HS-27A (cell line): ENCODE data around the gene SMIM7.
"Not testable (repeated sequence)": the region's sequence is repeated elsewhere in the genome, so short reads cannot be mapped to it uniquely, and the experiment has no call there.

Experiments
- DNase-seq: peaks from one replicate; pipeline ENCODE4 v3.0.0-alpha.2; 2012; ENCODE audit warnings: low read depth, missing footprints

Gene SMIM7

DNA sequence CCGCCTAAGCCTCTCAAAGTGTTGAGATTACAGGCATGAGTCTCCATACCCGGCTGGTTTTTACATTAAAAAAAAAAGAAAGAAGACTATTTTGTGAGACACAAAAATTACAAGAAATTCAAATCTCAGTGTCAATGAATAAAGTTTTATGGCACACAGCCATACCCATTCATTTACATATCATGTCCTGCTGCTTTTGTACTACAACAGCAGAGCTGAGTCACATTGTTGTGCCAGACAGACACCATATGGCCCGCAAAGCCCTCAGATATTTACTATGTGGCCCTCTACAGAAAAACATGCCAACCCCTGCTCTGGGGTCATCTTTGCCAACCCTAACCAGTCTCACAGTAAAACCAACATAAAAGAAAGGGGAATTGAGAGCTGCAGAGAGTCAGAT is 5.3 kb downstream of the SMIM7 start:
- DNase-seq: no peak

- DNase-seq: no peak
These were observed 5.8 kb downstream of the SMIM7 start for GRCh38 chr19:16654140-16654539.

GRCh38 chr19:16652854-16653253 is 7.1 kb downstream of the SMIM7 start:
- no peak for DNase-seq

DNA sequence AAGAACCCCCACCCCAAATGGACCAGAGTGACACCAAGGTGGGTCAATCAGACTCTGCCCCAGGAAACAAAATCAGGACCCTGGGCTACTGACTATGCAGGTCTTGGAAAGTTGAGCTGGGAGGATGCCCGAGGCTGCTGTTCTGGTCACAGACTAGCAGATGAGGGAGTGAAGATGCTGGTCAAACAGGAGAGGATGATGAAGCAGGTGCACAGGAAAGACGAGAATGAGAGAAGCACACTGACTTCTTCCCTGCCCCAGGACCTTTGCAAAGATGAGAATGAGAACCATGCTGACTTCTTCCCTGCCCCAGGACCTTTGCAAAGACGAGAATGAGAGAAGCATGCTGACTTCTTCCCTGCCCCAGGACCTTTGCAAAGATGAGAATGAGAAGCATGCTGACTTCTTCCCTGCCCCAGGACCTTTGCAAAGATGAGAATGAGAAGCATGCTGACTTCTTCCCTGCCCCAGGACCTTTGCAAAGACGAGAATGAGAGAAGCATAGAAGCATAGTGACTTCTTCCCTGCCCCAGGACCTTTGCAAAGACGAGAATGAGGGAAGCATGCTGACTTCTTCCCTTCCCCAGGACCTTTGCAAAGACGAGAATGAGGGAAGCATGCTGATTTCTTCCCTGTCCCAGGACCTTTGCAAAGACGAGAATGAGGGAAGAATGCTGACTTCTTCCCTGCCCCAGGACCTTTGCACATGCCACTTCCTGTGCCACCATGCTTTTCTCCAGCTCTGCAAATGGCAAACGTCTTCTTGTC is 8.3 kb downstream of the SMIM7 start:
- DNase-seq: not testable (repeated sequence)

DNA sequence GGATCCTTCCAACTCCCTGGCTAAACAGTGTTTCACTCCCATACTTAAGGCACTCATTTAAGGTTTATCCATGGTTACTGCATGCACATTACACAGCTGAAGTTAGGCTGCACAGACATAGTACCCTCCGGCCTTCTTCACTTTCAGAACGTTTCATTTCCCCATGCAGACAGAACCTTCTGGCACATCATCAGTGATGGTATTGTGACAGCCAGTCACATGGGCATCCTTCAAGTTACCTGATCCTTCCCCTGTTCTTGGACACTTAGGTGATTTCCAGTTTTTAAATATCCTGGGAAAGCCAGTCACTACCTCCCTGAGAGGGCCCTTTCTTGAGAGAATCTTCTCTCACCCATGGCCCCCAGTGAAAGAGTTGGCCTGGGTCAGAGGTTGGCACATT is 9.1 kb downstream of the SMIM7 start:
- DNase-seq: no peak

DNA sequence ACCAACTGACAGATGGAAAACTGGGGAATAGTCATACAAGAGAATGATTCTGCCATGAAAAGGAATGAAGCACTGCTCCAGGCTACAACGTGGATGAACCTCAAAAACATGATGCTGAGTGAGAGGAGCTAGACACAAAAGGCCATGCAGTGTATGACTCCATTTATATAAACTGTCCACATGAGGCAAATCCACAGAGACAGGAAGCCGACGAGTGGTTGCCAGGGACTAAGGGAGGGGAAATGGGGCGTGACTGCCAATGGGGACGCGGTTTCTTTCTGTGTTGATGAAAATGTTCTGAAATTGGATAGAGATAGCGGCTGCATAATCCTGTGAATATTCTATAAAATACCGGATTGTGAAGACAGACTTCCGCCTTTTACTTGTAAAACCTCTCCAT is 10.2 kb downstream of the SMIM7 start:
- DNase-seq: no peak

DNA sequence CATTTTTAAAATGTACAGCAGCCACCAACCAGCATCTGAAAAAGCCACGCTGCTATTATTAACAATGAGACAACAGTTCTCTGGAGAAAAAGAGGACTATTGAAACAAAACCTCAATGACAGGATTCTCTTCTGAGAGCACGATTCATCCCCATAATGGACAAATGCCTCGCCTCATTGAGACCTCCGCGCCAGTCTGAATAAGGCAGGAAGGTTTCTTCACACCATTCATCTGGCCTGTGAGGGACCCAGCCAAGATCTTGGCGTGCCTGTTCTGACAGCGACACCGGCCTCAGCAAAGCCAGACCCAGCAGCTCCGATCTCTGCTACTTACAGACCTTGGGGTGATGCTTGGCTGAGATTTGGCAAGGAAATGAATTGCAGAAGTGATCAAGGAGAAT is 14.8 kb downstream of the SMIM7 start:
- DNase-seq: no peak

- DNase-seq: no peak
These were observed 18.2 kb downstream of the SMIM7 start for GRCh38 chr19:16641695-16642094.

- no peak for DNase-seq
These were observed 19.0 kb downstream of the SMIM7 start for GRCh38 chr19:16640951-16641350.

DNA sequence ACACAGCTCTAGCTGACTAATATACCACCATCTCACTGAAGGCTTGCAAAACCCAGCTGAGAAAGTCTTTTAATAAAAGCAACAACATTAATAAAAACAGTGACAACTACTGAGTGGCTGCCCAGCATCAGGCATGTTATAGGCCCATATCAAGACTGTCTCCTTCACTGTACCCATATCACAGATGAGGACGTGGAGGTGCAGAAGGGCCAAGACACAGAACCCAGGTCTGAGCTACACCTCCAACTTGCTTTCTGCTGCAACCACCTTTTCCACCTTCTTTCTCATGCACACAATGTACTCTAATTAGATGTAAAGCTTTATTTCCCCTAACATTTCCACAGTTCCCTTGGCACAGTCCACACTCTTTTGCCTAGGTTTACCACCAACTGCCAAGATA is 21.3 kb downstream of the SMIM7 start:
- DNase-seq: no peak

DNA sequence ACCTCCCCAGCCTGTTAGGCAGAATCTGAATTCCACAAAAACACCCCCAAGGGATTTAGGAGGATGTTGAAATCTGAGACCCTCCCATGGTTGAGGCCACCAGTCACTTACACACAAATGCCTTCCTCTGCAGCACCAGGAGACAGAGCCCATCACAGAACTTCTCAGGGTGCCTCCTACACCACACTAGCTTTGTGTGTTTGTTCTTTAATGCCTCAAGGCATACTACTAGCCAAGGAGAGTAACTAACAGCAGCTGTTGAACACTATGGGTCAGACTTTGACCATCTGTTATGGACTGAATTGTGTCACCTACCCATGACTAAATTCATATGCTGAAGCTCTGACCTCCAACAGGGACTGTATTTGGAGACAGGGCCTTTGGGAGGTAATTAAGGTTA is 22.4 kb downstream of the SMIM7 start:
- DNase-seq: no peak

DNA sequence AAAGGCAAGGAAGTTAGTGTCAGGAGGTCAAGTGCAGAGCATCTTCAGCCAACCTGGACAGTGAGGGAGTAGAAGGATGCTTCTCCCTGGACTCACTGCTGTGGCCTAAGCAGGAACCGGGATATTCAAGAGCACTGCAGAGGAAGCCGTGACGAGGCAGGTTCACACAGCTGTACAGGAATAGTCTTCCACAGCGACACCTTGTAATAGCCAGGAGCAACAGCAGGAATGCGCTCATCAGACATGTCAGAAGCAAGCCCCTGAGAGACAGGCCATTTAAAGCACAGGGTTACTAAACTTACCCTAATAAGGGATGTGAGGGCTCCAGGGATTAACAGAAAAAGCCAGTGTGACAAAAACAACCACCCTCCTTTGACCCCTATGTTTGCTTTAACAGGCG is 28.5 kb downstream of the SMIM7 start:
- no peak for DNase-seq

DNA sequence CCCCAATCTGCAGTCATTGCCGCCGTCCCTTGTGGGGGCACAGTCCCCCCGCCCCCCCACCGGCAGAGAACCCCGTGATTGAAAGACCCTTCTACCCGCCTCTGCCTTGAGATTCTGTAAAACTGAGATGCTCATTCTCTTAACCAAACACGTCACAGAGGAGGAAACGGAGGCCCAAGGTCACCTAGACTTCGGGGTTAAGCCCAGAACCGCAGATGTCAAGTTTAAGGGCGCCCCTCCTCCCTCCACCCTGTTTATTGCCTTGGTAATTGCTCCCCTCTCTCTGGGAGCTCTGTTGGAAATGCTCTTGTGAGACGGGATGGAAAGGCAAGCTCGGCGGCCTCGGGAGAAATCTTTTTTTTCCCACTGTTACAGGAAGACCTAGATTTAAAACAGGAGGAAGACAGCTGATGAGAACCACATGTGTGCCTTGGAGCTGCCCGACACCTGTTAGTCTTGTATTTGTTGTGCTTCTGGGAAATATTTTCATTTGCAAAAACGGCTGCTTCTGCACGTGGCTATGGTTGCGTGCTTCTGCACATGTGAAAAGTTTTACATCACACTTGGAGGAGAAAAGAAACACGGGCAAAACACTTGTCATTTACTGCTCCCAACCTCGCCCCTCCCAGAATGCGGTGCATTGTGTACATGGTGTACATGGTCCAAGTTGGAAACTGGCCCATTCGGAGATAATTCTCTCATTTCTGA is 30.8 kb downstream of the SMIM7 start:
- DNase-seq: no peak

- DNase-seq: peak; percentile 73
These were observed 31.6 kb downstream of the SMIM7 start, which contains the start of gene MED26 for GRCh38 chr19:16628183-16628983. Gene MED26, minus strand, starts transcription at chr19:16628204. Its CDS starts 261 bp downstream, at chr19:16627943.

DNA sequence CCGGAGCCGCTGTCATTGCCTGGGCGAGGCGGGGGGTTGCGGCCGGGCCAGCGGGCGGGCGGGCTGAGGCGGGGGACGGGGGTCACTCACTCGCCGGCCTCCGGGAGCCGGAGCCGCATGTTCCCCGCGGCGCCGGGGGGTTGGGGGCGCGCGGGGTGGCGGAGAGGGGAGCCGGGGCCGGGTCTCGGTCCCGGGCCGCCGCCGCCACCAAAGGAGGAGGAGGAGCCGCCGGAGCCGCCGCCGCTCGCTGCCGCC is 32.1 kb downstream of the SMIM7 start:
- no peak for DNase-seq

- DNase-seq: no peak
These were observed 32.6 kb downstream of the SMIM7 start for GRCh38 chr19:16627193-16627927.

- DNase-seq: no peak
These were observed 33.1 kb downstream of the SMIM7 start for GRCh38 chr19:16626796-16627192.

- DNase-seq: no peak
These were observed 34.6 kb downstream of the SMIM7 start for GRCh38 chr19:16625163-16625958.

DNA sequence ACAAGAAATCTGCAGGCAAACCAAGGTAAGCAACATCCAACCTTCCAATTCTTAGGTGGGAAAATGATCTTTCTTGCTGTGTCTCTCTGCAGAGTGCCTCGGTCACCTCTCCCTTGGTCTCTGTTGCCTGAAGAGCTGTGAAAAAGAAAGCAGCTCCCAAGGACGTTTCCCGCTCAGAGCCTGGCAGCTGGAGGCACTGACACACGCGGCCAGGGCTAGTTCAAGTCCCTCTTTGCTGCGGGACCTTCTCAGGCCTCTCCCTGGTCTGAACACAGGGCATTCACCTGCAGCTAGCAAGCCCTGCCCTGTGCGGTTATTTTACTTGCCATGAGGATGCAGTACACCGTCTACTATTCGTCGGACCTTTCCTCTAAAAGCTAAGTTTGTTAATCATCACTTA is 35.7 kb downstream of the SMIM7 start:
- DNase-seq: no peak

GRCh38 chr19:16623576-16623975 is 36.4 kb downstream of the SMIM7 start:
- no peak for DNase-seq

GRCh38 chr19:16623066-16623465 is 36.9 kb downstream of the SMIM7 start:
- DNase-seq: no peak
